DND-41 (cell line): ENCODE results near the gene ELMOD3.

Experiments used
- ATAC-seq: fragments of 200-7000 bp; cut with Tn5 transposase; 3 replicates; pipeline ENCODE4 v1.9.1; 2021; ENCODE audit warnings: low read depth; ENCODE audit not compliant: insufficient read depth
- DNase-seq: peaks from one replicate; pipeline ENCODE4 v3.0.0-alpha.2; 2020
- H2AFZ ChIP-seq: 2 replicates; pipeline ENCODE4 v1.6.0; 2012; ENCODE audit warnings: low read depth, low read length
- H3K27ac ChIP-seq: 2 replicates; pipeline ENCODE4 v1.5.1; 2012; ENCODE audit warnings: low read length, inconsistent platforms
- H3K27me3 ChIP-seq: fragments of 200-600 bp; sonication (generic); 2 replicates; pipeline ENCODE4 v1.6.0; 2012; ENCODE audit warnings: low read length, mild to moderate bottlenecking, inconsistent platforms; ENCODE audit not compliant: insufficient read depth, poor library complexity
- H3K36me3 ChIP-seq: 2 replicates; pipeline ENCODE4 v1.5.1; 2012; ENCODE audit warnings: low read length, inconsistent platforms; ENCODE audit not compliant: insufficient read depth
- H3K4me1 ChIP-seq: 2 replicates; pipeline ENCODE4 v1.5.1; 2012; ENCODE audit warnings: mild to moderate bottlenecking, low read length; ENCODE audit not compliant: insufficient read depth
- H3K4me2 ChIP-seq: 2 replicates; pipeline ENCODE4 v1.6.0; 2012; ENCODE audit warnings: mild to moderate bottlenecking, moderate library complexity, low read length, inconsistent platforms; ENCODE audit not compliant: insufficient read depth
- H3K4me3 ChIP-seq, 2 experiments: fragments of 200-600 bp in 1 of 2; shearing (Covaris generic) in 1 of 2; 2 replicates each; pipeline ENCODE4 v1.5.1; 2012 to 2016; ENCODE audit warnings: inconsistent platforms in 2 of 2, low read length in 2 of 2, mild to moderate bottlenecking in 2 of 2, low read depth in 1 of 2, moderate library complexity in 1 of 2
- H3K79me2 ChIP-seq: 2 replicates; pipeline ENCODE4 v1.6.0; 2012; ENCODE audit warnings: low read length, inconsistent platforms; ENCODE audit not compliant: insufficient read depth
- H3K9ac ChIP-seq: 2 replicates; pipeline ENCODE4 v1.6.0; 2012; ENCODE audit warnings: low read depth, mild to moderate bottlenecking, inconsistent platforms, low read length, moderate library complexity
- H3K9me3 ChIP-seq: 2 replicates; pipeline ENCODE4 v1.5.1; 2012; ENCODE audit warnings: low read length, moderate library complexity, mild to moderate bottlenecking, inconsistent platforms; ENCODE audit not compliant: insufficient read depth, severe bottlenecking
- H4K20me1 ChIP-seq: 2 replicates; pipeline ENCODE4 v1.6.0; 2012; ENCODE audit warnings: low read length; ENCODE audit not compliant: insufficient read depth
- CTCF ChIP-seq: IDR thresholded peaks from 2 replicates; pipeline ENCODE4 v1.5.1; 2012; ENCODE audit warnings: borderline replicate concordance, low read length, moderate library complexity, mild to moderate bottlenecking; ENCODE audit not compliant: poor library complexity, severe bottlenecking; ENCODE audit errors: extremely low read depth
- EZH2 ChIP-seq: IDR thresholded peaks from 3 replicates; pipeline ENCODE4 v1.6.1; 2012; ENCODE audit warnings: borderline replicate concordance, low read depth, mild to moderate bottlenecking, moderate library complexity, low read length, inconsistent platforms; ENCODE audit not compliant: severe bottlenecking

ELMOD3 gene

GRCh38 chr2:85431570-85432205, 77.1 kb downstream of the ELMOD3 start:
- H3K4me2 ChIP-seq, result no peak overlapping the region
- no peaks in the 10 kb centered on the region for H4K20me1 ChIP-seq
- H3K79me2 ChIP-seq, result no peaks in the 10 kb centered on the region
- no peak overlapping the region for H3K9ac ChIP-seq
- no peak overlapping the region for H2AFZ ChIP-seq
- H3K27me3 ChIP-seq, result no peaks in the 10 kb centered on the region
- ATAC-seq (no peak), DNase-seq (no peak)
- no peaks in the 10 kb centered on the region for H3K36me3 ChIP-seq
- no peak overlapping the region for H3K4me3 ChIP-seq
- no peak for TF ChIP-seq CTCF
- no peak for TF ChIP-seq EZH2
- H3K9me3 ChIP-seq, result no peaks in the 10 kb centered on the region
- peaks cover 2% of the 10 kb centered on the region; the same call in 1 of the 2 replicates for H3K4me1 ChIP-seq
- H3K27ac ChIP-seq, result no peak overlapping the region

DNA sequence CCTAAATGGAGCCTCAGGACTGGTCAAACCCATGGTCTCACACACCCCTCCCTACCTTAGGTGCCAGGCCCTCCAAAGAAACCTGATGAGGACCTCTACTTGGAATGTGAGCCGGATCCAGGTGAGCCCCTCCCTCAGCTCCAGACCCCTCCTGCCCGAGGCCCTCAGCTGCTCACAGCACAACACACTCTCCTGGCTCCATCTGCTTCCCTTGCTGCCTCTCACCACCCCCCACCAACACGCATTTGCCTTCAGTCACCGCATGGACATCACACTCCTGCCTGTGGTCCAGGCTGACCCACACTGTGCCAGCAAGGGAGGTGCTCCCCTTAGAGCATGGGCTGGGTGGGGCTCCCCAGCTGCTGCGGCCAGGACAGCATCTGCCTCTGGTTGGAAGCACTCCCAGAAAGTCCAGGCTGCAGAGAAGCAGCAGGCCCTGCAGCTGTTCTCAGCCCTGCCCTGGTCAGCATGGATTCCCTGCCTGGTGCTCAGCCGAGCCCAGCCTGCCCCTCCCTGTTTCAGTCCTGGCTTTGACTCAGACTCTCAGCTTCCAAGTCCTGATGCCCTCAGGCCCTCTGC, 79.0 kb downstream of the ELMOD3 start:
- H3K4me2 ChIP-seq, result no peak overlapping the region
- DNase-seq, result no peak
- H3K9me3 ChIP-seq, result no peaks in the 10 kb centered on the region
- H3K4me1 ChIP-seq, result peaks cover 20% of the 10 kb centered on the region
- H3K36me3 ChIP-seq, result no peaks in the 10 kb centered on the region
- H4K20me1 ChIP-seq, result no peaks in the 10 kb centered on the region
- H3K4me3 ChIP-seq, result no peak overlapping the region
- H3K9ac ChIP-seq, result no peak overlapping the region
- H3K27ac ChIP-seq, result no peak overlapping the region
- TF ChIP-seq EZH2, result no peak
- no peak for TF ChIP-seq CTCF
- no peaks in the 10 kb centered on the region for H3K79me2 ChIP-seq
- H3K27me3 ChIP-seq, result no peaks in the 10 kb centered on the region
- no peak for ATAC-seq
- H2AFZ ChIP-seq, result no peak overlapping the region

DNA sequence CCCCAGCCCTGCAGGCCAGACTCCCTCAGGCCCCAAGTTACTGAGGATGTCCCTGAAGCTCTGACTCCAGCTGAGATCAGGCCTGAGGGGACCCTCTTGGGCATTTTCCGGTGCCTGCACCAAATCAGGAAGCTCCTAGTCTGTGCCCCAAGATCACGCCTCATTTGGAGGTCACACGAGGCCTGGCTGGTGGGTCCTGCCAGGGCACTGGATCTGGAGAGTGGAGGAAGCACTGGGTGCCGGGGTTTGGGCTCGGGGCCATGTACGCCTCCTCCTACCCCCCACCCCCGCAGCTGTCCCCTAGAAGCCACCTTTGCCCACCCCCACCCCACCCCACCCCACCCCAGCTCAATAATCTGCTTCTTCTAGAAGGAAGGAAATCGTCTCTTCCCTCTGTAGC, 80.1 kb downstream of the ELMOD3 start:
- Histone ChIP-seq H3K9ac (no peak overlapping the region), H2AFZ (no peak overlapping the region), H3K4me3 (no peak overlapping the region), H4K20me1 (no peaks in the 10 kb centered on the region), H3K4me2 (no peak overlapping the region), H3K4me1 (peaks cover 25% of the 10 kb centered on the region), H3K36me3 (no peaks in the 10 kb centered on the region), H3K27me3 (no peaks in the 10 kb centered on the region), H3K27ac (no peak overlapping the region), H3K79me2 (no peaks in the 10 kb centered on the region), H3K9me3 (no peaks in the 10 kb centered on the region)
- no peak for DNase-seq
- TF ChIP-seq CTCF, result no peak
- no peak for TF ChIP-seq EZH2
- ATAC-seq, result no peak
